PC-3 (cell line): Measurements from ENCODE around the gene APBA2. TPM values are rescaled to one million over a fixed set of nuclear protein-coding genes. Genes with fewer than 3 reads are reported as not detected.

ENCODE experiments used
- ATAC-seq: fragments of 200-7000 bp; cut with Tn5 transposase; 2 replicates; pipeline ENCODE4 v1.9.1; 2020; ENCODE audit warnings: mild to moderate bottlenecking, moderate library complexity
- BruUV-seq: library from RNA; stranded (reverse); fragments of 400-500 nt; replicated peaks from 2 replicates; lab custom pipeline; 2021; lab: Mats Ljungman, UMichigan
- CTCF ChIA-PET: fragments of 300-600 bp; sonication (Branson Sonifier 250); formaldehyde crosslinking; loops from one replicate; lab custom pipeline; 2022; ENCODE audit warnings: antibody characterized with exemption; lab: Charles Lee
- POLR2A ChIA-PET: fragments of 300-600 bp; sonication (Branson Sonifier 250); formaldehyde crosslinking; loops from one replicate; lab custom pipeline; 2022; ENCODE audit warnings: antibody characterized with exemption; ENCODE audit not compliant: unreplicated experiment; lab: Charles Lee
- DNase-seq: peaks from one replicate; pipeline ENCODE4 v3.0.0-alpha.2; 2015
- H2AFZ ChIP-seq: fragments of 300-600 bp; sonication (generic); 2 replicates; pipeline ENCODE4 v1.6.0; 2016; ENCODE audit warnings: antibody characterized with exemption, low read length
- H3F3A ChIP-seq: fragments of 300-600 bp; sonication (generic); one replicate; pipeline ENCODE4 v1.6.0; 2017; ENCODE audit warnings: antibody characterized with exemption, low read length, control low read depth, mild to moderate bottlenecking; ENCODE audit not compliant: unreplicated experiment
- H3K27ac ChIP-seq: fragments of 300-600 bp; sonication (generic); 2 replicates; pipeline ENCODE4 v1.5.1; 2016; ENCODE audit warnings: mild to moderate bottlenecking, low read length
- H3K27me3 ChIP-seq: fragments of 300-600 bp; sonication (generic); 2 replicates; pipeline ENCODE4 v1.6.1; 2016; ENCODE audit warnings: low read length, mixed read lengths
- H3K36me3 ChIP-seq: fragments of 300-600 bp; sonication (generic); 2 replicates; pipeline ENCODE4 v1.6.1; 2016; ENCODE audit warnings: low read depth, mixed run types, low read length, mixed read lengths
- H3K4me1 ChIP-seq: fragments of 300-600 bp; sonication (generic); 2 replicates; pipeline ENCODE4 v1.5.1; 2016; ENCODE audit warnings: low read length; ENCODE audit not compliant: insufficient read depth
- H3K4me2 ChIP-seq: fragments of 300-600 bp; sonication (generic); 2 replicates; pipeline ENCODE4 v1.6.0; 2016; ENCODE audit warnings: low read length
- H3K4me3 ChIP-seq: fragments of 300-600 bp; sonication (generic); 2 replicates; pipeline ENCODE4 v1.5.1; 2016; ENCODE audit warnings: mild to moderate bottlenecking, low read length, mixed read lengths
- H3K79me2 ChIP-seq: fragments of 300-600 bp; sonication (generic); 2 replicates; pipeline ENCODE4 v1.6.1; 2017; ENCODE audit warnings: low read length, mixed read lengths
- H3K9ac ChIP-seq: fragments of 300-600 bp; sonication (generic); 2 replicates; pipeline ENCODE4 v1.6.0; 2016; ENCODE audit warnings: mild to moderate bottlenecking, low read length
- H3K9me2 ChIP-seq: fragments of 300-600 bp; sonication (generic); replicated peaks from 2 replicates; pipeline ENCODE4 v1.6.1; 2016; ENCODE audit warnings: mixed run types, low read length, mixed read lengths
- H3K9me3 ChIP-seq: fragments of 300-600 bp; sonication (generic); 2 replicates; pipeline ENCODE4 v1.6.1; 2016; ENCODE audit warnings: low read length, mixed read lengths
- H4K20me1 ChIP-seq: fragments of 300-600 bp; sonication (generic); 2 replicates; pipeline ENCODE4 v1.6.1; 2016; ENCODE audit warnings: low read length, mixed read lengths
- CTCF ChIP-seq: fragments of 300-600 bp; sonication (generic); conservative IDR thresholded peaks from 2 replicates; pipeline ENCODE4 v1.5.1; 2017; ENCODE audit warnings: antibody characterized with exemption, low read depth, mild to moderate bottlenecking, low read length
- EZH2 ChIP-seq: fragments of 300-600 bp; sonication (generic); IDR thresholded peaks from one replicate; pipeline ENCODE4 v1.6.1; 2017; ENCODE audit warnings: antibody characterized with exemption, mild to moderate bottlenecking, low read length; ENCODE audit not compliant: unreplicated experiment
- EZH2phosphoT487 ChIP-seq: fragments of 300-600 bp; sonication (generic); IDR thresholded peaks from 2 replicates; pipeline ENCODE4 v1.6.1; 2018; ENCODE audit warnings: mild to moderate bottlenecking, antibody characterized with exemption, low read length, borderline replicate concordance
- intact Hi-C: fragments of 100-400 bp; cut with micrococcal nuclease; formaldehyde crosslinking; loops from 2 replicates; pipeline ENCODE4 v1.9.0; 2023
- total RNA-seq: library from RNA; depleted of rRNA; stranded (reverse); fragments of >200 nt; gene quantifications from 2 replicates; pipeline ENCODE4 v1.2.3, GENCODE V29; 2014

The APBA2 gene
- total RNA-seq, 1 experiment from 2014 or later: 61.7 TPM

GRCh38 chr15:29048011-29048410 lies 162.2 kb downstream of the APBA2 start:
- Histone ChIP-seq H3F3A (no peaks in the 10 kb centered on the region), H3K4me2 (no peak overlapping the region), H3K27ac (no peak overlapping the region), H3K9ac (no peak overlapping the region), H3K4me1 (no peaks in the 10 kb centered on the region), H3K9me2 (no peaks in the 10 kb centered on the region), H3K27me3 (no peaks in the 10 kb centered on the region), H3K79me2 (no peaks in the 10 kb centered on the region), H3K4me3 (no peak overlapping the region), H3K36me3 (no peaks in the 10 kb centered on the region), H3K9me3 (no peaks in the 10 kb centered on the region), H2AFZ (no peak overlapping the region), H4K20me1 (no peaks in the 10 kb centered on the region; the same call in 1 of the 2 replicates)
- DNase-seq (no peak), ATAC-seq (no peak)
- ChIA-PET POLR2A (no interaction called here), CTCF (no interaction called here)
- intact Hi-C loops: no loop called here
- BruUV-seq: no TSS peak
- no peak for TF ChIP-seq CTCF
- TF ChIP-seq EZH2: no peak
- TF ChIP-seq EZH2phosphoT487: no peak

GRCh38 chr15:29050870-29051269 lies 165.1 kb downstream of the APBA2 start:
- Histone ChIP-seq H3F3A (no peaks in the 10 kb centered on the region), H3K4me2 (no peak overlapping the region), H3K27ac (no peak overlapping the region), H3K9ac (no peak overlapping the region), H3K4me3 (no peak overlapping the region), H3K36me3 (no peaks in the 10 kb centered on the region), H3K27me3 (no peaks in the 10 kb centered on the region), H3K9me2 (no peaks in the 10 kb centered on the region), H2AFZ (no peak overlapping the region), H3K4me1 (no peaks in the 10 kb centered on the region), H4K20me1 (no peaks in the 10 kb centered on the region), H3K9me3 (no peaks in the 10 kb centered on the region), H3K79me2 (no peaks in the 10 kb centered on the region)
- no peak for DNase-seq
- ChIA-PET POLR2A (no interaction called here), CTCF (no interaction called here)
- no peak for ATAC-seq
- BruUV-seq: no TSS peak
- intact Hi-C loops: no loop called here
- no peak for TF ChIP-seq EZH2phosphoT487
- TF ChIP-seq CTCF: no peak
- no peak for TF ChIP-seq EZH2

GRCh38 chr15:29051422-29051821 lies 165.6 kb downstream of the APBA2 start:
- CTCF ChIA-PET: no interaction called here
- intact Hi-C loops: no loop called here
- no peaks in the 10 kb centered on the region for H3K9me3 ChIP-seq
- no peak overlapping the region for H2AFZ ChIP-seq
- no peaks in the 10 kb centered on the region for H3F3A ChIP-seq
- ATAC-seq: no peak
- H3K9me2 ChIP-seq: no peaks in the 10 kb centered on the region
- H3K4me3 ChIP-seq: no peak overlapping the region
- H3K4me2 ChIP-seq: no peak overlapping the region
- no peak for TF ChIP-seq EZH2phosphoT487
- BruUV-seq: no TSS peak
- no peaks in the 10 kb centered on the region for H3K36me3 ChIP-seq
- no peak for DNase-seq
- no peaks in the 10 kb centered on the region for H3K27me3 ChIP-seq
- H3K79me2 ChIP-seq: no peaks in the 10 kb centered on the region
- POLR2A ChIA-PET: no interaction called here
- H3K4me1 ChIP-seq: no peaks in the 10 kb centered on the region
- no peak overlapping the region for H3K27ac ChIP-seq
- H4K20me1 ChIP-seq: no peaks in the 10 kb centered on the region
- no peak overlapping the region for H3K9ac ChIP-seq
